OCI-LY3 (cell line): Measurements from ENCODE around the gene GPSM3.

Source experiments
- CTCF ChIP-seq: fragments of 200-600, 300-600 bp; sonication (generic); IDR thresholded peaks from 2 replicates; pipeline ENCODE4 v1.5.1; 2014; ENCODE audit warnings: antibody characterized with exemption, low read length, low read depth
- EZH2phosphoT487 ChIP-seq: fragments of 200-600 bp; shearing (Covaris generic); IDR thresholded peaks from 2 replicates; pipeline ENCODE4 v1.6.1; 2018; ENCODE audit warnings: antibody characterized with exemption, mixed run types, low read depth

- no peak for TF ChIP-seq CTCF
- no peak for TF ChIP-seq EZH2phosphoT487
Observed at GRCh38 chr6:32175711-32176475, 16.6 kb downstream of the GPSM3 start, which contains the start of gene AGPAT1.
